IMR-90 (cell line): ENCODE results near the gene RANBP3. TPM values are rescaled to one million over a fixed set of nuclear protein-coding genes. Genes with fewer than 3 reads are reported as not detected.

Experiments used
- ATAC-seq: fragments of 200-7000 bp; cut with Tn5 transposase; 2 replicates; pipeline ENCODE4 v1.9.1; 2020; ENCODE audit warnings: low read depth, mild to moderate bottlenecking, moderate library complexity
- BruUV-seq: library from RNA; stranded (reverse); fragments of 400-500 nt; replicated peaks from 2 replicates; lab custom pipeline; 2021; lab: Mats Ljungman, UMichigan
- CTCF ChIA-PET: fragments of 300-600 bp; formaldehyde crosslinking; extraction: SDS; loops from one replicate; lab custom pipeline; 2021; ENCODE audit warnings: antibody characterized with exemption; lab: Yijun Ruan, JAX
- POLR2A ChIA-PET: fragments of 300-600 bp; sonication (Branson Sonifier 250); formaldehyde crosslinking; loops from one replicate; lab custom pipeline; 2022; ENCODE audit warnings: antibody characterized with exemption; ENCODE audit not compliant: unreplicated experiment; lab: Charles Lee
- DNase-seq: peaks from one replicate; pipeline ENCODE4 v3.0.0; 2013
- H2AFZ ChIP-seq: replicated peaks from 2 replicates; pipeline ENCODE3; 2013; ENCODE audit warnings: low read length, mild to moderate bottlenecking; ENCODE audit not compliant: poor library complexity
- H2AK5ac ChIP-seq: 2 replicates; pipeline ENCODE4 v1.6.1; 2013; ENCODE audit warnings: low read depth, low read length, inconsistent platforms
- H2AK9ac ChIP-seq: replicated peaks from 2 replicates; pipeline ENCODE3; 2013; ENCODE audit warnings: mild to moderate bottlenecking, low read depth, low read length, moderate library complexity; ENCODE audit not compliant: poor library complexity
- H2BK120ac ChIP-seq: 2 replicates; pipeline ENCODE4 v1.6.1; 2013; ENCODE audit warnings: low read depth, low read length, inconsistent platforms
- H2BK15ac ChIP-seq: 3 replicates; pipeline ENCODE4 v1.6.1; 2013; ENCODE audit warnings: low read depth, low read length, inconsistent platforms
- H2BK20ac ChIP-seq: 2 replicates; pipeline ENCODE4 v1.6.1; 2013; ENCODE audit warnings: low read depth, mild to moderate bottlenecking, inconsistent platforms, low read length, moderate library complexity
- H2BK5ac ChIP-seq: 2 replicates; pipeline ENCODE4 v1.6.1; 2013; ENCODE audit warnings: mild to moderate bottlenecking, low read depth, low read length, inconsistent platforms; ENCODE audit not compliant: poor library complexity, severe bottlenecking
- H3K14ac ChIP-seq: replicated peaks from 2 replicates; pipeline ENCODE4 v1.6.1; 2013; ENCODE audit warnings: low read depth, low read length, inconsistent platforms
- H3K18ac ChIP-seq: 2 replicates; pipeline ENCODE4 v1.6.1; 2013; ENCODE audit warnings: low read depth, low read length, control low read depth
- H3K23ac ChIP-seq: 2 replicates; pipeline ENCODE4 v1.6.1; 2013; ENCODE audit warnings: low read depth, low read length, inconsistent platforms
- H3K27ac ChIP-seq: 2 replicates; pipeline ENCODE4 v1.5.1; 2013; ENCODE audit warnings: mild to moderate bottlenecking, control low read depth, low read length; ENCODE audit not compliant: insufficient read depth
- H3K27me3 ChIP-seq: 2 replicates; pipeline ENCODE4 v1.6.1; 2013; ENCODE audit warnings: low read length; ENCODE audit not compliant: control insufficient read depth, insufficient read depth
- H3K36me3 ChIP-seq: 2 replicates; pipeline ENCODE4 v1.6.1; 2013; ENCODE audit warnings: low read length, mixed read lengths; ENCODE audit not compliant: control insufficient read depth, insufficient read depth
- H3K4ac ChIP-seq: 2 replicates; pipeline ENCODE4 v1.6.1; 2013; ENCODE audit warnings: low read depth, low read length, inconsistent platforms
- H3K4me1 ChIP-seq: 2 replicates; pipeline ENCODE4 v1.6.1; 2013; ENCODE audit warnings: low read length, mixed read lengths; ENCODE audit not compliant: control insufficient read depth, insufficient read depth
- H3K4me2 ChIP-seq: 2 replicates; pipeline ENCODE4 v1.6.1; 2013; ENCODE audit warnings: low read depth, mild to moderate bottlenecking, control low read depth, low read length, moderate library complexity
- H3K4me3 ChIP-seq: 2 replicates; pipeline ENCODE4 v1.5.1; 2013; ENCODE audit warnings: low read depth, mild to moderate bottlenecking, control low read depth, low read length, moderate library complexity; ENCODE audit not compliant: insufficient read depth
- H3K56ac ChIP-seq: 2 replicates; pipeline ENCODE4 v1.6.1; 2013; ENCODE audit warnings: low read length, inconsistent platforms; ENCODE audit not compliant: insufficient read depth; ENCODE audit errors: extremely low read depth
- H3K79me1 ChIP-seq, 2 experiments: 2 replicates each; pipeline ENCODE4 v1.6.1; 2013; ENCODE audit warnings: low read length in 2 of 2, inconsistent platforms in 1 of 2, low read depth in 1 of 2
- H3K9ac ChIP-seq: 2 replicates; pipeline ENCODE4 v1.6.1; 2013; ENCODE audit warnings: low read depth, low read length, control low read depth
- H3K9me1 ChIP-seq: 2 replicates; pipeline ENCODE4 v1.6.1; 2013; ENCODE audit warnings: low read length, inconsistent platforms; ENCODE audit not compliant: insufficient read depth
- H3K9me3 ChIP-seq: 2 replicates; pipeline ENCODE4 v1.6.1; 2013; ENCODE audit warnings: low read length; ENCODE audit not compliant: control insufficient read depth, insufficient read depth
- H4K20me1 ChIP-seq: 2 replicates; pipeline ENCODE4 v1.6.1; 2013; ENCODE audit warnings: low read length, inconsistent platforms; ENCODE audit not compliant: insufficient read depth
- H4K5ac ChIP-seq: 2 replicates; pipeline ENCODE4 v1.6.1; 2013; ENCODE audit warnings: mild to moderate bottlenecking, low read depth, low read length, control low read depth
- H4K8ac ChIP-seq, 2 experiments: 2 replicates each; pipeline ENCODE4 v1.6.1; 2013; ENCODE audit warnings: low read depth in 2 of 2, low read length in 2 of 2, control low read depth in 1 of 2, inconsistent platforms in 1 of 2
- H4K91ac ChIP-seq: 2 replicates; pipeline ENCODE4 v1.6.1; 2013; ENCODE audit warnings: low read depth, low read length, inconsistent platforms; ENCODE audit not compliant: insufficient read depth
- BHLHE40 ChIP-seq: fragments of 150-350 bp; IDR thresholded peaks from 2 replicates; pipeline ENCODE4 v1.6.1; 2016; ENCODE audit warnings: mild to moderate bottlenecking, low read depth, low read length
- CEBPB ChIP-seq: IDR thresholded peaks from 2 replicates; pipeline ENCODE4 v1.6.1; 2012; ENCODE audit warnings: low read depth, low read length, improper control_type of control experiment
- MAZ ChIP-seq: IDR thresholded peaks from 2 replicates; pipeline ENCODE4 v1.6.1; 2012; ENCODE audit warnings: low read depth, mild to moderate bottlenecking, low read length, improper control_type of control experiment, moderate library complexity, borderline replicate concordance
- POLR2A ChIP-seq: IDR thresholded peaks from 2 replicates; pipeline ENCODE4 v1.6.1; 2012; ENCODE audit warnings: mild to moderate bottlenecking, low read depth, low read length
- WGBS, 2 experiments: methylation state at CpG; one replicate each; pipeline versions ENCODE4 v1.1.5 to v1.1.7; 2013; ENCODE audit warnings: missing lambda C conversion rate in 2 of 2; ENCODE audit not compliant: insufficient read length in 1 of 2; ENCODE audit errors: extremely low coverage in 2 of 2; 5-methylcytosine and 5-hydroxymethylcytosine counted together
- dilution Hi-C: fragments of 300-500 bp; cut with HindIII; formaldehyde crosslinking; loops from one replicate; pipeline ENCODE4 v1.14.3; 2018; ENCODE audit warnings: low sequenced_read_pairs; ENCODE audit not compliant: unreplicated experiment
- in situ Hi-C: fragments of 300-500 bp; cut with MboI; formaldehyde crosslinking; loops from 3 replicates; pipeline ENCODE4 v1.14.3; 2019; ENCODE audit warnings: low sequenced_read_pairs, inconsistent platforms, mixed read lengths
- intact Hi-C: fragments of 100-400 bp; cut with micrococcal nuclease; formaldehyde crosslinking; loops from 2 replicates; pipeline ENCODE4 v1.10.0; 2022
- polyA plus RNA-seq, 3 experiments: library from polyadenylated mRNA; depleted of rRNA; stranded (reverse); fragments of >200 nt; gene quantifications; 2 replicates each; pipeline ENCODE4 v1.2.3, GENCODE V29; 2012; ENCODE audit warnings: low replicate concordance in 1 of 3
- total RNA-seq: library from RNA; depleted of rRNA; stranded (reverse); fragments of >200 nt; gene quantifications from 2 replicates; pipeline ENCODE4 v1.2.3, GENCODE V29; 2012

Gene RANBP3
- total and polyA plus RNA-seq, 2 of the 4 experiments (the other 2 are of a cell fraction): 42.5 to 111 TPM

DNA sequence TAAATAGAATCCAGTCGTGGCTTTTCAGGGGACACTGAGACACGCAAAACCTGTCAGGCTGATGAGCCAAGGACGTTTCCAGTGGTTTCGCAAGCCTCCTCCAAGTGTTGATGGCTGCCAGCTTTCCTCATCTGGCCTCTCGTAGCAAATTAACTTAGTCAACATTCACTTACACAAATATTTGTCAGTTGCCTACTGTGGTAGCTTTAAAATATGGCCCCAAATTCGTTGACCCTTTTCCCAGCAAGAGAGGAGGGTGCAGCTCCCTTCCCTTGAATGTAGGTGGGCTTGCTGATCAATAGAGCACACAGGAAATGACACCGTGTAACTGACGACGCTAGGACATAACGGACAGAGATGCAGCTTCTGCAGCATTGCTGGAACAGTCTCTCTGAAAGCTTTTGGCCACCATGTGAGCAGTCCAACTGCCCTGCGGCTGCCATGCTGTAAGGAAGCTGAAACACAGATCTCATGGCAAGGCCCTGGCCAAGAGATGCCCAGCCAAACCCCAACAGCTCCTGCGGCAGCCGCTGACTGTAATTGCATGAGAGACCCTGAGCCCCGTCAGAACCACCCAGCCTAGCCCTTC, 5.5 kb upstream of the RANBP3 start:
- Histone ChIP-seq H3K36me3 (no peaks in the 10 kb centered on the region), H2AFZ (peak overlapping the region; percentile 1), H3K4me3 (no peak overlapping the region), H3K9me3 (no peaks in the 10 kb centered on the region), H4K20me1 (no peaks in the 10 kb centered on the region), H2BK15ac (no peak overlapping the region), H3K79me1 (peaks cover 8 to 21% of the 10 kb centered on the region in 2 experiments), H3K4me1 (peaks cover 21% of the 10 kb centered on the region), H2BK120ac (no peak overlapping the region), H3K4ac (peak overlapping the region; percentile 9; the same call in 1 of the 2 replicates), H2BK20ac (no peak overlapping the region), H3K27me3 (no peaks in the 10 kb centered on the region), H3K9ac (no peak overlapping the region), H2AK5ac (peak overlapping the region; percentile 3), H2BK5ac (no peak overlapping the region), H4K8ac (peak overlapping the region in 1 of 2 experiments; percentile 12; a peak in 1 of 4 replicates), H3K14ac (no peak overlapping the region; the same call in 1 of the 2 replicates), H2AK9ac (no peak overlapping the region), H3K4me2 (no peak overlapping the region), H3K56ac (no peak overlapping the region), H4K91ac (peak overlapping the region; percentile 19; the same call in 1 of the 2 replicates), H3K27ac (no peak overlapping the region), H3K18ac (no peak overlapping the region), H3K9me1 (peaks cover 26% of the 10 kb centered on the region), H3K23ac (no peak overlapping the region), H4K5ac (no peak overlapping the region)
- CTCF ChIA-PET: interaction anchor here (1.0 kb wide), 1 partner anchor 38 kb away, joined by 3 read pairs; no protein-coding TSS in a partner anchor
- in situ Hi-C loops (loop anchor here (10.0 kb wide), 1 partner anchor 141 kb away; no protein-coding TSS in a partner anchor), dilution Hi-C loops (no loop called here), intact Hi-C loops (no loop called here)
- POLR2A ChIA-PET: no interaction called here
- WGBS, 2 experiments: 40% methylated on average over 6 of the region's 14 CpGs; no CpG with 5 or more reads in 1 of the 2 experiments
- DNase-seq (no peak), ATAC-seq (no peak)
- BruUV-seq: no TSS peak
- no peak for TF ChIP-seq MAZ
- no peak for TF ChIP-seq POLR2A
- TF ChIP-seq CEBPB: peak; percentile 68; the same call in 1 of the 2 replicates
- no peak for TF ChIP-seq BHLHE40
